K562 (cell line): ENCODE measurements around the gene LMAN2L. TPM values are rescaled to one million over a fixed set of nuclear protein-coding genes. Genes with fewer than 3 reads are reported as not detected.
"Not testable (repeated sequence)": the region's sequence is repeated elsewhere in the genome, so short reads cannot be mapped to it uniquely, and the experiment has no call there.

Experiments
- ATAC-seq: fragments of 200-7000 bp; cut with Tn5 transposase; 3 replicates; pipeline ENCODE4 v1.9.1; 2020; ENCODE audit warnings: moderate library complexity
- BruUV-seq: library from RNA; stranded (reverse); fragments of 400-500 nt; replicated peaks from 2 replicates; lab custom pipeline; 2021; lab: Mats Ljungman, UMichigan
- CTCF ChIA-PET: fragments of 300-600 bp; formaldehyde crosslinking; extraction: SDS; loops from one replicate; lab custom pipeline; 2021; ENCODE audit warnings: low intra/inter-chr PET ratio; lab: Yijun Ruan, JAX
- POLR2A ChIA-PET: fragments of 300-600, 350-650 bp; sonication (Branson Sonifier 250); formaldehyde crosslinking; extraction: SDS; loops from one replicate; lab custom pipeline; 2021; ENCODE audit warnings: antibody characterized with exemption, inconsistent platforms; lab: Yijun Ruan, JAX
- DNase-seq, 4 experiments: peaks; one replicate each; pipeline versions ENCODE4 v3.0.0 to v3.0.0-alpha.2; 2011 to 2018; ENCODE audit warnings: low spot score in 3 of 4, mixed read lengths in 3 of 4; ENCODE audit errors: extremely low read depth in 1 of 4
- FAIRE-seq: peaks from 2 replicates; lab custom pipeline; 2011; peaks lifted over from hg19 to GRCh38; lab: Jason Lieb, UNC
- H2AFZ ChIP-seq: 2 replicates; pipeline ENCODE4 v1.6.0; 2011; ENCODE audit warnings: low read depth, low read length, control low read depth, inconsistent platforms
- H3K27ac ChIP-seq: fragments of 200-600 bp; 3 replicates; pipeline ENCODE4 v1.8.0; 2011; ENCODE audit warnings: low read depth, mild to moderate bottlenecking, control low read depth, inconsistent platforms, low read length, moderate library complexity, mixed read lengths; ENCODE audit errors: extremely low read depth
- H3K27me3 ChIP-seq, 2 experiments: fragments of 300-600 bp in 1 of 2; 2 replicates in 1 of 2; 3 replicates in 1 of 2; pipeline versions ENCODE4 v1.6.0 to v1.8.0; 2011; ENCODE audit warnings: inconsistent platforms in 2 of 2, low read length in 2 of 2, mild to moderate bottlenecking in 1 of 2, mixed read lengths in 1 of 2, moderate library complexity in 1 of 2; ENCODE audit not compliant: control insufficient read depth in 2 of 2, insufficient read depth in 2 of 2
- H3K36me3 ChIP-seq: fragments of 300-600 bp; 3 replicates; pipeline ENCODE4 v1.8.0; 2011; ENCODE audit warnings: mild to moderate bottlenecking, low read length, inconsistent platforms; ENCODE audit not compliant: control insufficient read depth, insufficient read depth
- H3K4me1 ChIP-seq, 2 experiments: fragments of 200-600 bp in 1 of 2; replicated peaks in 1 of 2; 2 replicates in 1 of 2; 3 replicates in 1 of 2; pipeline versions ENCODE4 v1.5.1 to v1.8.0; 2011; ENCODE audit warnings: inconsistent platforms in 2 of 2, low read length in 2 of 2, mild to moderate bottlenecking in 1 of 2, mixed read lengths in 1 of 2, moderate library complexity in 1 of 2; ENCODE audit not compliant: control insufficient read depth in 2 of 2, insufficient read depth in 2 of 2
- H3K4me2 ChIP-seq: 2 replicates; pipeline ENCODE4 v1.6.1; 2011; ENCODE audit warnings: low read length, control low read depth, inconsistent platforms, mixed read lengths; ENCODE audit not compliant: insufficient read depth
- H3K4me3 ChIP-seq: fragments of 200-600 bp; sonication (generic), shearing (Covaris generic); 2 replicates; pipeline ENCODE4 v1.5.1; 2016; ENCODE audit warnings: control low read depth, inconsistent platforms
- H3K79me2 ChIP-seq: fragments of 200-600 bp; 3 replicates; pipeline ENCODE4 v1.8.0; 2011; ENCODE audit warnings: low read length, inconsistent platforms; ENCODE audit not compliant: control insufficient read depth, insufficient read depth
- H3K9ac ChIP-seq, 2 experiments: 2 replicates each; pipeline versions ENCODE4 v1.6.0 to v1.6.1; 2011; ENCODE audit warnings: low read depth in 2 of 2, low read length in 2 of 2, control low read depth in 1 of 2, inconsistent platforms in 1 of 2, mild to moderate bottlenecking in 1 of 2, mixed read lengths in 1 of 2; ENCODE audit not compliant: insufficient read depth in 1 of 2
- H3K9me1 ChIP-seq: one replicate; pipeline ENCODE4 v1.6.0; 2011; ENCODE audit warnings: inconsistent platforms, mild to moderate bottlenecking, low read length, moderate library complexity; ENCODE audit not compliant: control insufficient read depth, insufficient read depth
- H3K9me3 ChIP-seq: replicated peaks from 2 replicates; pipeline ENCODE4 v1.5.1; 2011; ENCODE audit warnings: low read depth, low read length, inconsistent platforms; ENCODE audit not compliant: control insufficient read depth, insufficient read depth
- H4K20me1 ChIP-seq: replicated peaks from 2 replicates; pipeline ENCODE4 v1.6.1; 2011; ENCODE audit warnings: low read length, inconsistent platforms, mixed read lengths; ENCODE audit not compliant: control insufficient read depth, insufficient read depth
- CEBPB ChIP-seq: fragments of 450-650 bp; IDR thresholded peaks from 2 replicates; pipeline ENCODE4 v1.6.1; 2016; ENCODE audit warnings: missing genetic modification characterization, missing compliant biosample characterization
- CEBPG ChIP-seq, 3 experiments: fragments of 200-800 bp in 1 of 3; sonication (Bioruptor generic) in 1 of 3; sonication (generic) in 1 of 3; formaldehyde crosslinking in 1 of 3; IDR thresholded peaks in 2 of 3; conservative IDR thresholded peaks in 1 of 3; 2 replicates each; pipeline versions ENCODE4 v1.6.1 to v1.8.0; 2016 to 2022; ENCODE audit warnings: missing compliant biosample characterization in 2 of 3, missing genetic modification characterization in 2 of 3, mild to moderate bottlenecking in 1 of 3, missing genetic modification reagents in 1 of 3
- FOXK2 ChIP-seq, 2 experiments: fragments of 450-650 bp; IDR thresholded peaks in 1 of 2; conservative IDR thresholded peaks in 1 of 2; 2 replicates each; pipeline ENCODE4 v1.6.1; 2016; ENCODE audit warnings: low read depth in 2 of 2, mild to moderate bottlenecking in 1 of 2
- JUND ChIP-seq, 2 experiments: IDR thresholded peaks; 2 replicates in 1 of 2; 3 replicates in 1 of 2; pipeline ENCODE4 v1.6.1; 2011; ENCODE audit warnings: borderline replicate concordance in 2 of 2, low read depth in 2 of 2, low read length in 2 of 2, improper control_type of control experiment in 1 of 2, missing biosample characterization in 1 of 2, missing genetic modification characterization in 1 of 2, missing genetic modification reagents in 1 of 2
- SMARCA5 ChIP-seq: fragments of 450-650 bp; IDR thresholded peaks from 2 replicates; pipeline ENCODE4 v1.6.1; 2016
- ZKSCAN3 ChIP-seq: fragments of 250-450 bp; sonication (Bioruptor Pico); IDR thresholded peaks from 2 replicates; pipeline ENCODE4 v1.4.0; 2020
- ZNF165 ChIP-seq: fragments of 250-450 bp; sonication (Bioruptor Pico); IDR thresholded peaks from 2 replicates; pipeline ENCODE4 v1.4.0; 2020; ENCODE audit warnings: borderline replicate concordance
- ZNF175 ChIP-seq: fragments of 200-800 bp; sonication (Bioruptor generic); IDR thresholded peaks from 2 replicates; pipeline ENCODE4 v1.6.1; 2016; ENCODE audit warnings: low read depth, mild to moderate bottlenecking, missing genetic modification characterization, missing compliant biosample characterization
- ZNF316 ChIP-seq: fragments of 450-650 bp; IDR thresholded peaks from 2 replicates; pipeline ENCODE4 v1.6.1; 2016
- ZNF41 ChIP-seq: fragments of 250-450 bp; sonication (Bioruptor Pico); conservative IDR thresholded peaks from 2 replicates; pipeline ENCODE4 v1.4.0; 2020; ENCODE audit warnings: mild to moderate bottlenecking
- whole genome bisulfite sequencing: fragments of 100-300 bp; shearing (Covaris generic); methylation state at CpG from one replicate; pipeline ENCODE4 v1.1.6; 2016; ENCODE audit warnings: low coverage, mixed read lengths; ENCODE audit not compliant: insufficient coverage; ENCODE audit errors: missing lambda C conversion rate; 5-methylcytosine and 5-hydroxymethylcytosine counted together
- in situ Hi-C: fragments of 300-500 bp; cut with MboI; formaldehyde crosslinking; loops from 4 replicates; pipeline ENCODE4 v1.15.0; 2018; ENCODE audit warnings: inconsistent platforms, mixed read lengths
- intact Hi-C: fragments of 100-400 bp; cut with micrococcal nuclease; formaldehyde crosslinking; loops from 2 replicates; pipeline ENCODE4 v1.14.2; 2022
- polyA plus RNA-seq, 8 experiments: library from polyadenylated mRNA; depleted of rRNA in 4 of 8; stranded (reverse) in 5 of 8; unstranded in 3 of 8; fragments of >200 nt; fragmentation: Nextera tagmentation in 2 of 8; fragmentation: Illumina TruSeq in 1 of 8; extraction: Ambion mirVana in 2 of 8; extraction: Trizol in 1 of 8; gene quantifications; 2 replicates each; pipeline versions ENCODE4 v1.2.1 to v1.2.3, GENCODE V29; 2011 to 2014; ENCODE audit warnings: inconsistent platforms in 1 of 8, missing spikeins in 1 of 8
- total RNA-seq, 7 experiments: library from RNA; depleted of rRNA in 6 of 7; stranded (reverse); fragments of >200 nt in 6 of 7; fragmentation: Illumina TruSeq in 2 of 7; extraction: Trizol in 2 of 7; gene quantifications; 2 replicates each; pipeline versions ENCODE4 v1.2.1 to v1.2.3, GENCODE V29; 2011 to 2021; ENCODE audit warnings: low replicate concordance in 1 of 7
- TF ChIP-seq, protein P1 (sequence below): fragments of 450-650 bp; formaldehyde crosslinking; IDR thresholded peaks from 2 replicates; pipeline ENCODE4 v1.4.0; 2020; ENCODE audit warnings: mild to moderate bottlenecking, moderate library complexity
- TF ChIP-seq, protein P2 (sequence below): fragments of 250-450 bp; sonication (Bioruptor Pico); IDR thresholded peaks from 2 replicates; pipeline ENCODE4 v1.5.0; 2021

The LMAN2L gene
- total and polyA plus RNA-seq, 9 of the 15 experiments (the other 6 are each of a cell fraction or from before 2014, with no cell fraction given), result 7.2 to 37.7 (median 12.5) TPM

DNA sequence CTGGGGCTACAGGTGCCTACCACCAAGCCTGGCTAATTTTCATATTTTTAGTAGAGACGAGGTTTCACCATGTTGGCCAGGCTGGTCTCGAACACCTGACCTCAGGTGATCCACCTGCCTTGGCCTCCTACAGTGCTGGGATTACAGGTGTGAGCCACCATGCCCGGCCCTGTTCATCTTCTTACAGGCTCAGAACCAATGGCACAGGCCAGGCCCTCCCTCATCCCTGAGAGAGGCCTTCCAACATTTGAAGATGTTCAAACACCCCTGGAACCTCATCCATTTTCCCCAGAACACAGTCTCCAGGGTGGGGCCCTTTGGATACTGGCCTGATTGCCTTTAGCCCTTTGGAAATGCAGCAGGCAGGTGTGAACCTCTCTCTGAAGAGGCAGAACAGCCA lies 74.1 kb downstream of the LMAN2L start:
- H3K4me1 ChIP-seq, DNase-seq, in situ Hi-C loops, H3K9me3 ChIP-seq, ATAC-seq, H4K20me1 ChIP-seq, FAIRE-seq, H3K27ac ChIP-seq, H3K36me3 ChIP-seq, H3K4me3 ChIP-seq, H3K4me2 ChIP-seq, CTCF ChIA-PET, BruUV-seq, H3K9ac ChIP-seq, H3K9me1 ChIP-seq, H3K79me2 ChIP-seq, intact Hi-C loops, H2AFZ ChIP-seq: not testable (repeated sequence)
- POLR2A ChIA-PET, result interaction anchor here (1.9 kb wide), 1 partner anchor 10 kb away, joined by 8 read pairs; no protein-coding TSS in a partner anchor
- H3K27me3 ChIP-seq, result peaks cover 16 to 39% of the 10 kb centered on the region in 2 experiments
- 31% methylated on average over 3 of the region's 3 CpGs for WGBS

DNA sequence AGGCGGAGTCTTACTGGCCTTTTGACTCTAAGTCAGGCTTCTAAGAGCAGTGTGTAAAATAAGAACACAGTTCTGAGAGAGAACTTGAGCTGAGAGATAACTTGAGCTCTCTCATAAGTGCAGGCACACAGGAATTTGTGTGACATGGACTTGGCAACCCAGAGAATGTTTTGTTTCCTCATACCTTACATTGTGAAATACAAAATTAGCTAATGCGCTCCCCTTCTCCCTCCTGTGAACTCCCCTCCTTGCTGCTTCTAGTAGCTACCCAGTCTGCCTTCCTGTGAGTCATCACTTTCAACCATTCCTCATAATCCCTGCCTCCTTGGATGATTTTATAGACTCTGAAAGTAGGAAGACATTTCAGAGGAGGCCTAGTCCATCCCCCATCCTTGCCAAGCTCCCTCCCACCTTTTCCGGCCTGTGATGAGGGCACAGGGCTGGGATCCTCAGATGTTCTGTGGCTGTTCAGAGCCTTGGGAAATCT lies 74.7 kb downstream of the LMAN2L start:
- Histone ChIP-seq H3K9me3 (peaks cover 4% of the 10 kb centered on the region; the same call in 1 of the 2 replicates), H3K4me3 (no peak overlapping the region), H3K4me1 (no peaks in the 10 kb centered on the region; a peak in 1 of 5 replicates), H4K20me1 (no peaks in the 10 kb centered on the region), H3K4me2 (no peak overlapping the region), H3K36me3 (no peaks in the 10 kb centered on the region), H2AFZ (no peak overlapping the region), H3K27me3 (peaks cover 16 to 36% of the 10 kb centered on the region in 2 experiments), H3K79me2 (no peaks in the 10 kb centered on the region), H3K9me1 (no peaks in the 10 kb centered on the region), H3K9ac (no peak overlapping the region), H3K27ac (0 out of 3 replicates have a peak overlapping the region, but pooled peaks have one; percentile 2)
- BruUV-seq, result no TSS peak
- ChIA-PET CTCF (no interaction called here), POLR2A (interaction anchor here (0.6 to 1.9 kb wide), 3 partner anchors 9 to 34 kb away, joined by 3 to 8 read pairs (median 3); no protein-coding TSS in a partner anchor)
- ATAC-seq (no peak), DNase-seq (no peak), FAIRE-seq (no peak)
- 52% methylated on average over 3 of the region's 3 CpGs for WGBS
- in situ Hi-C loops, result no loop called here
- intact Hi-C loops, result no loop called here
- TF ChIP-seq CEBPG (CRISPR knock-in tag; IDR thresholded peaks at IDR 0.05) (no peak), CEBPG (tag; conservative IDR thresholded peaks at IDR 0.05 in 1 of 2, IDR thresholded peaks at IDR 0.05 in 1 of 2) (peak in 1 of 2 experiments; percentile 53; a peak in 2 of 4 replicates), ZKSCAN3 (CRISPR knock-in tag) (no peak), FOXK2 (conservative IDR thresholded peaks at IDR 0.05 in 1 of 2, IDR thresholded peaks at IDR 0.05 in 1 of 2; ENCODE audit: low read depth in 2 of 2) (no peak), SMARCA5 (no peak), ZNF175 (CRISPR knock-in tag) (no peak), CEBPB (tag) (peak; percentile 80), ZNF316 (0 out of 2 replicates have a peak, but pooled peaks have one; percentile 15), JUND (IDR thresholded peaks at IDR 0.05; ENCODE audit: borderline replicate concordance, low read depth, low read length) (peak; percentile 52; the same call in 1 of the 2 replicates), JUND (tag; IDR thresholded peaks at IDR 0.05; ENCODE audit: borderline replicate concordance, low read depth, low read length) (no peak; the same call in 2 of the 3 replicates), ZNF165 (no peak), ZNF41 (CRISPR knock-in tag) (no peak)
- TF ChIP-seq, protein P1, sequence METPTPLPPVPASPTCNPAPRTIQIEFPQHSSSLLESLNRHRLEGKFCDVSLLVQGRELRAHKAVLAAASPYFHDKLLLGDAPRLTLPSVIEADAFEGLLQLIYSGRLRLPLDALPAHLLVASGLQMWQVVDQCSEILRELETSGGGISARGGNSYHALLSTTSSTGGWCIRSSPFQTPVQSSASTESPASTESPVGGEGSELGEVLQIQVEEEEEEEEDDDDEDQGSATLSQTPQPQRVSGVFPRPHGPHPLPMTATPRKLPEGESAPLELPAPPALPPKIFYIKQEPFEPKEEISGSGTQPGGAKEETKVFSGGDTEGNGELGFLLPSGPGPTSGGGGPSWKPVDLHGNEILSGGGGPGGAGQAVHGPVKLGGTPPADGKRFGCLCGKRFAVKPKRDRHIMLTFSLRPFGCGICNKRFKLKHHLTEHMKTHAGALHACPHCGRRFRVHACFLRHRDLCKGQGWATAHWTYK, result no peak
- TF ChIP-seq, protein P2, sequence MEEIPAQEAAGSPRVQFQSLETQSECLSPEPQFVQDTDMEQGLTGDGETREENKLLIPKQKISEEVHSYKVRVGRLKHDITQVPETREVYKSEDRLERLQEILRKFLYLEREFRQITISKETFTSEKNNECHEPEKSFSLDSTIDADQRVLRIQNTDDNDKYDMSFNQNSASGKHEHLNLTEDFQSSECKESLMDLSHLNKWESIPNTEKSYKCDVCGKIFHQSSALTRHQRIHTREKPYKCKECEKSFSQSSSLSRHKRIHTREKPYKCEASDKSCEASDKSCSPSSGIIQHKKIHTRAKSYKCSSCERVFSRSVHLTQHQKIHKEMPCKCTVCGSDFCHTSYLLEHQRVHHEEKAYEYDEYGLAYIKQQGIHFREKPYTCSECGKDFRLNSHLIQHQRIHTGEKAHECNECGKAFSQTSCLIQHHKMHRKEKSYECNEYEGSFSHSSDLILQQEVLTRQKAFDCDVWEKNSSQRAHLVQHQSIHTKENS (CRISPR knock-in tag), result no peak
